Gastrocnemius medialis (tissue), 4 donors: ENCODE data around the gene CEP350.

ENCODE experiments used
- POLR2A ChIP-seq, 2 donors: fragments of 450-650 bp; IDR thresholded peaks; one replicate each; pipeline ENCODE4 v1.6.1; 2017; ENCODE audit warnings: antibody characterized with exemption in 2 of 2, mild to moderate bottlenecking in 2 of 2, moderate library complexity in 2 of 2
- TF ChIP-seq, protein P1 (sequence below), 5 experiments: fragments of 450-650 bp in 3 of 5; fragments of 200-600 bp in 2 of 5; sonication (generic) in 2 of 5; IDR thresholded peaks in 4 of 5; conservative IDR thresholded peaks in 1 of 5; 1 replicate in 4 of 5; 2 replicates in 1 of 5; pipeline ENCODE4 v1.5.1; 2016 to 2019; ENCODE audit warnings: antibody characterized with exemption in 5 of 5, mild to moderate bottlenecking in 3 of 5, moderate library complexity in 3 of 5

DNA sequence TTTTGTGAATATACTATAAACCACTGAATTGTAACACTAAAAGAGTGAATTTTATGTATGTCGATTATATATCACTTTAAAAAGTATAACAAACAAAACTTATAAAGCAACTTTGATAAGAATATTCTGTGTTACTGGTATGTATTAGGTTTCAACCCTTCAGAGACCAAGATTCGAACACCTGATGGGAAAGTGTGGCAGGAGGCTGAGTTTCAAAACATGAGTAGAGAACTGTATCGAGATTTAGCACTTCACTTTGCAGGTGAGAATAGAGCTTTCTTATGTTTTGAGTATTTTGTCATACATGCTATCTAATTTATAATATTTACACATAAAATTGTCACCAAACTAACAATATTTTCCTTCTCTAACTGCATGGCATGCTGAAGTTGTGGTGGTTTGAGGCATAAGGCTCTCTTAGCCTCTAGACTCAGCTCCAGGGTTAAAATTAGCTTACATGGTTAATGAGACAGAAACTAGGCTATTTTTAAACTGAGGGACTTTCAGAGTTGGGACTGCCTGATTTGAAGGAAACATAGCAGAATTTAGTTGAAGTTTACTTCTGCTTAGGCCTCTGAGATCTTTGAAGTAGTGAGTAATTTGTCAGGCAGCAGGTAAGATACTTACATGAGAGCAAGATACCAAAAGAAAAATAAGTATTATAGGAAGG is 48.6 kb downstream of the CEP350 start:
- TF ChIP-seq, protein P1, sequence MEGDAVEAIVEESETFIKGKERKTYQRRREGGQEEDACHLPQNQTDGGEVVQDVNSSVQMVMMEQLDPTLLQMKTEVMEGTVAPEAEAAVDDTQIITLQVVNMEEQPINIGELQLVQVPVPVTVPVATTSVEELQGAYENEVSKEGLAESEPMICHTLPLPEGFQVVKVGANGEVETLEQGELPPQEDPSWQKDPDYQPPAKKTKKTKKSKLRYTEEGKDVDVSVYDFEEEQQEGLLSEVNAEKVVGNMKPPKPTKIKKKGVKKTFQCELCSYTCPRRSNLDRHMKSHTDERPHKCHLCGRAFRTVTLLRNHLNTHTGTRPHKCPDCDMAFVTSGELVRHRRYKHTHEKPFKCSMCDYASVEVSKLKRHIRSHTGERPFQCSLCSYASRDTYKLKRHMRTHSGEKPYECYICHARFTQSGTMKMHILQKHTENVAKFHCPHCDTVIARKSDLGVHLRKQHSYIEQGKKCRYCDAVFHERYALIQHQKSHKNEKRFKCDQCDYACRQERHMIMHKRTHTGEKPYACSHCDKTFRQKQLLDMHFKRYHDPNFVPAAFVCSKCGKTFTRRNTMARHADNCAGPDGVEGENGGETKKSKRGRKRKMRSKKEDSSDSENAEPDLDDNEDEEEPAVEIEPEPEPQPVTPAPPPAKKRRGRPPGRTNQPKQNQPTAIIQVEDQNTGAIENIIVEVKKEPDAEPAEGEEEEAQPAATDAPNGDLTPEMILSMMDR (IDR thresholded peaks at IDR 0.05 in 4 of 5, conservative IDR thresholded peaks at IDR 0.05 in 1 of 5), result no peak
- no peak for TF ChIP-seq POLR2A (IDR thresholded peaks at IDR 0.05)
